Right lobe of liver (tissue), 4 donors: ENCODE measurements around the gene SLC7A4.

ENCODE experiments used
- CTCF ChIP-seq, 4 donors: fragments of 200-600 bp in 3 of 4; fragments of 450-650 bp in 1 of 4; IDR thresholded peaks; one replicate each; pipeline versions ENCODE4 v1.5.1 to v1.8.0; 2016 to 2022; ENCODE audit warnings: antibody characterized with exemption in 4 of 4, mild to moderate bottlenecking in 2 of 4
- POLR2A ChIP-seq: fragments of 450-650 bp; IDR thresholded peaks from one replicate; pipeline ENCODE4 v1.6.1; 2017; ENCODE audit warnings: antibody characterized with exemption, mild to moderate bottlenecking
- donor health status: DM: no; HTN: no; CAD: no.
- donor health status: DM: no; HTN: no; CAD: no.
- donor health status: DM: no; HTN: yes; CAD: no.

- TF ChIP-seq POLR2A = no peak
- no peak for TF ChIP-seq CTCF (IDR thresholded peaks at IDR 0.05)
Measured at GRCh38 chr22:21025763-21026755, 6.3 kb downstream of the SLC7A4 start.
